GM23248 (cell line): ENCODE measurements around the gene IFI27L1.

Source experiments
- EZH2 ChIP-seq: fragments of 200-600 bp; sonication (generic); IDR thresholded peaks from 2 replicates; pipeline ENCODE4 v1.6.1; 2018; ENCODE audit warnings: antibody characterized with exemption, mild to moderate bottlenecking; ENCODE audit not compliant: insufficient read depth, poor library complexity, severe bottlenecking
- EZH2phosphoT487 ChIP-seq: fragments of 200-600 bp; sonication (generic); IDR thresholded peaks from 2 replicates; pipeline ENCODE4 v1.6.1; 2018; ENCODE audit warnings: antibody characterized with exemption, moderate library complexity, mild to moderate bottlenecking, low read depth; ENCODE audit not compliant: insufficient read depth

- TF ChIP-seq EZH2 (no peak), EZH2phosphoT487 (no peak)
Observed at GRCh38 chr14:94046696-94047250, 34.3 kb upstream of the IFI27L1 start.
